ENCODE measurements around the gene CXCL1.

- TF ChIP-seq, protein P1, sequence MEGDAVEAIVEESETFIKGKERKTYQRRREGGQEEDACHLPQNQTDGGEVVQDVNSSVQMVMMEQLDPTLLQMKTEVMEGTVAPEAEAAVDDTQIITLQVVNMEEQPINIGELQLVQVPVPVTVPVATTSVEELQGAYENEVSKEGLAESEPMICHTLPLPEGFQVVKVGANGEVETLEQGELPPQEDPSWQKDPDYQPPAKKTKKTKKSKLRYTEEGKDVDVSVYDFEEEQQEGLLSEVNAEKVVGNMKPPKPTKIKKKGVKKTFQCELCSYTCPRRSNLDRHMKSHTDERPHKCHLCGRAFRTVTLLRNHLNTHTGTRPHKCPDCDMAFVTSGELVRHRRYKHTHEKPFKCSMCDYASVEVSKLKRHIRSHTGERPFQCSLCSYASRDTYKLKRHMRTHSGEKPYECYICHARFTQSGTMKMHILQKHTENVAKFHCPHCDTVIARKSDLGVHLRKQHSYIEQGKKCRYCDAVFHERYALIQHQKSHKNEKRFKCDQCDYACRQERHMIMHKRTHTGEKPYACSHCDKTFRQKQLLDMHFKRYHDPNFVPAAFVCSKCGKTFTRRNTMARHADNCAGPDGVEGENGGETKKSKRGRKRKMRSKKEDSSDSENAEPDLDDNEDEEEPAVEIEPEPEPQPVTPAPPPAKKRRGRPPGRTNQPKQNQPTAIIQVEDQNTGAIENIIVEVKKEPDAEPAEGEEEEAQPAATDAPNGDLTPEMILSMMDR (IDR thresholded peaks at IDR 0.05): no peak
- TF ChIP-seq POLR2A (IDR thresholded peaks at IDR 0.05): no peak
Measured at GRCh38 chr4:73855406-73855805, 13.8 kb upstream of the CXCL1 start.

All from adrenal gland (tissue), 5 donors.